ENCODE measurements around the gene TMEM219.

The TMEM219 gene

DNA sequence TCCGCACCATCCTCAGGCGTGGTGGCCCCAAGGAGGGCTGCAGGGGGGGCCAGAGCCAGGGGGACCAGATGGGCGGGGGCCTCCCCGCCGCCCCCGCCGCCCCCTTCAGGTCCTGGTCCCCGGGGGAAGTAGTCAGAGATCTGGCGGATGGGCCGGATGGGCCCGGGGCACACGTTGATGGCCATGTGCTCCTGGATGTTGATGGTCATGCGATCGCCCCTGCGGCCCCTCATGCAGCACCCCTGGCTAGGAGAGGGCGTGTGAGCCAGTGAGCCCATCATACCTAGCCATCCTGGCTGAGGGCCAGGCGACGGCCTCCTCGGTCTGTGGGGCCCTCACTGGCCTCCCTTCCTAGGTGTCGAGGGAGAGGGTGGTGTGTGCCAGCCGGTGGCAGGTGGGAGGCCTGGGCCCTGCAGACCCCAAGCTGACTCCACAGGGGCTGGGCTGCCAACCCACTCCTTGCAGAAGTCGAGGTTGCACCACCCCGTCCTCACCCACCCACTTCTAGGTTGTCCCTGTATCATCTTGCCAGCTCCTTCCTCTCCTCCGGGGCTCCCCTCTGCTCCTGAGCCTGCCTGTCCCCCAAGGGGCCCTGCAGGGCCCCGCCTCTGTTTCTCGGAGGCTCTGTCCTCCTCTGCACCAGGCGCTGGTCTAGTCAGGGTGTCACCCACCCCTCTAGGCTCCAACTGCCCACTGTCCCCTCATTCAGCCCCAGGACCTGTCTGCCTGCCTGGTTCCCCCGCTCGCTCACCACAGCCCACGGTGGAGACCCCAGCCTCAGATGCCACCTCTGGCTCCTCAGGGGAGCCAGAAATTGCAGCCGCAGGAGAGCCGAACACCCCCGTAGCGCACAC, 48.3 kb downstream of the TMEM219 start:
- Histone ChIP-seq H3K23ac (ENCODE audit: low read depth, low read length, poor library complexity) (peak overlapping the region; percentile 85), H4K91ac (ENCODE audit: low read depth, low read length, poor library complexity) (no peak overlapping the region), H3K79me1 (ENCODE audit: low read depth, low read length) (peaks cover 2% of the 10 kb centered on the region), H2AK5ac (ENCODE audit: low read depth, low read length) (peak overlapping the region; percentile 100), H3K4ac (ENCODE audit: low read length) (peak overlapping the region; percentile 84), H4K8ac (ENCODE audit: low read depth, low read length) (no peak overlapping the region), H3K27ac (replicated peaks; ENCODE audit: low read length) (no peak overlapping the region), H3K9ac (ENCODE audit: low read depth, low read length, poor library complexity) (peak overlapping the region; percentile 86), H2BK15ac (ENCODE audit: low read length) (peak overlapping the region; percentile 98), H3K4me1 (ENCODE audit: control insufficient read depth in 2 of 2, insufficient read depth in 1 of 2, low read depth in 1 of 2, low read length in 2 of 2) (peaks cover 12 to 14% of the 10 kb centered on the region in 2 donors), H2AFZ (ENCODE audit: low read length) (peak overlapping the region; percentile 96), H3K27me3 (ENCODE audit: control insufficient read depth in 3 of 3, insufficient read depth in 3 of 3, low read depth in 1 of 3, low read length in 3 of 3) (peaks cover 0 to 17% (median 15%) of the 10 kb centered on the region in 3 experiments), H3K36me3 (replicated peaks in 1 of 2; ENCODE audit: control insufficient read depth in 2 of 2, insufficient read depth in 2 of 2, low read length in 2 of 2) (peaks cover 7 to 9% of the 10 kb centered on the region in 2 donors), H3K14ac (ENCODE audit: low read length) (peak overlapping the region; percentile 38), H3K4me3 (ENCODE audit: low read length in 2 of 2) (peak overlapping the region; percentile 67 to 93), H2BK5ac (ENCODE audit: low read length) (no peak overlapping the region), H3K4me2 (ENCODE audit: insufficient read depth, low read length, poor library complexity, severe bottlenecking) (peak overlapping the region; percentile 94), H2BK12ac (ENCODE audit: low read length) (peak overlapping the region; percentile 94), H3K18ac (ENCODE audit: low read length) (peak overlapping the region; percentile 96), H3K9me3 (replicated peaks in 1 of 2; ENCODE audit: control insufficient read depth in 2 of 2, insufficient read depth in 1 of 2, low read depth in 1 of 2, low read length in 2 of 2) (no peaks in the 10 kb centered on the region), H2BK120ac (ENCODE audit: low read depth, low read length) (no peak overlapping the region)
- no CpG with 5 or more reads among the region's 34 CpGs for WGBS, 2 donors (ENCODE audit: extremely low coverage in 2 of 2, insufficient read length in 2 of 2, insufficient replicate concordance in 1 of 2)
- no peak for DNase-seq (ENCODE audit: low spot score)

- Histone ChIP-seq H3K4me3 (ENCODE audit: low read length in 2 of 2) (peak within 1 kb of the TSS; percentile 67 to 93), H3K9ac (ENCODE audit: low read depth, low read length, poor library complexity) (peak within 1 kb of the TSS; percentile 92), H3K4me2 (ENCODE audit: insufficient read depth, low read length, poor library complexity, severe bottlenecking) (peak within 1 kb of the TSS; percentile 94), H4K8ac (ENCODE audit: low read depth, low read length) (peak within 1 kb of the TSS; percentile 82), H3K79me1 (ENCODE audit: low read depth, low read length) (peaks cover 2% of the 10 kb centered on the region), H2BK5ac (ENCODE audit: low read length) (peak within 1 kb of the TSS; percentile 1), H3K14ac (ENCODE audit: low read length) (peak within 1 kb of the TSS; percentile 71), H3K4me1 (ENCODE audit: control insufficient read depth in 2 of 2, insufficient read depth in 1 of 2, low read depth in 1 of 2, low read length in 2 of 2) (peaks cover 12 to 14% of the 10 kb centered on the region in 2 donors), H3K4ac (ENCODE audit: low read length) (peak within 1 kb of the TSS; percentile 84), H3K23ac (ENCODE audit: low read depth, low read length, poor library complexity) (peak within 1 kb of the TSS; percentile 85), H3K18ac (ENCODE audit: low read length) (peak within 1 kb of the TSS; percentile 97), H2BK12ac (ENCODE audit: low read length) (peak within 1 kb of the TSS; percentile 94), H2AFZ (ENCODE audit: low read length) (peak within 1 kb of the TSS; percentile 96), H3K27ac (replicated peaks; ENCODE audit: low read length) (no peak within 1 kb of the TSS), H3K36me3 (replicated peaks in 1 of 2; ENCODE audit: control insufficient read depth in 2 of 2, insufficient read depth in 2 of 2, low read length in 2 of 2) (peaks cover 3 to 4% of the 10 kb centered on the region in 2 donors), H2AK5ac (ENCODE audit: low read depth, low read length) (peak within 1 kb of the TSS; percentile 100), H4K91ac (ENCODE audit: low read depth, low read length, poor library complexity) (no peak within 1 kb of the TSS), H3K9me3 (replicated peaks in 1 of 2; ENCODE audit: control insufficient read depth in 2 of 2, insufficient read depth in 1 of 2, low read depth in 1 of 2, low read length in 2 of 2) (no peaks in the 10 kb centered on the region), H2BK120ac (ENCODE audit: low read depth, low read length) (no peak within 1 kb of the TSS), H2BK15ac (ENCODE audit: low read length) (peak within 1 kb of the TSS; percentile 98), H3K27me3 (ENCODE audit: control insufficient read depth in 3 of 3, insufficient read depth in 3 of 3, low read depth in 1 of 3, low read length in 3 of 3) (peaks cover 0 to 17% (median 15%) of the 10 kb centered on the region in 3 experiments)
- peak; percentile 41 for DNase-seq (ENCODE audit: low spot score)
- no CpG with 5 or more reads among the region's 99 CpGs for WGBS, 2 donors (ENCODE audit: extremely low coverage in 2 of 2, insufficient read length in 2 of 2, insufficient replicate concordance in 1 of 2)
Observed at GRCh38 chr16:30010844-30011713, 49.2 kb downstream of the TMEM219 start, which contains the start of gene DOC2A. Gene DOC2A (minus strand): TSS chr16:30011027. CDS start chr16:30010222, 805 bp downstream.

DNA sequence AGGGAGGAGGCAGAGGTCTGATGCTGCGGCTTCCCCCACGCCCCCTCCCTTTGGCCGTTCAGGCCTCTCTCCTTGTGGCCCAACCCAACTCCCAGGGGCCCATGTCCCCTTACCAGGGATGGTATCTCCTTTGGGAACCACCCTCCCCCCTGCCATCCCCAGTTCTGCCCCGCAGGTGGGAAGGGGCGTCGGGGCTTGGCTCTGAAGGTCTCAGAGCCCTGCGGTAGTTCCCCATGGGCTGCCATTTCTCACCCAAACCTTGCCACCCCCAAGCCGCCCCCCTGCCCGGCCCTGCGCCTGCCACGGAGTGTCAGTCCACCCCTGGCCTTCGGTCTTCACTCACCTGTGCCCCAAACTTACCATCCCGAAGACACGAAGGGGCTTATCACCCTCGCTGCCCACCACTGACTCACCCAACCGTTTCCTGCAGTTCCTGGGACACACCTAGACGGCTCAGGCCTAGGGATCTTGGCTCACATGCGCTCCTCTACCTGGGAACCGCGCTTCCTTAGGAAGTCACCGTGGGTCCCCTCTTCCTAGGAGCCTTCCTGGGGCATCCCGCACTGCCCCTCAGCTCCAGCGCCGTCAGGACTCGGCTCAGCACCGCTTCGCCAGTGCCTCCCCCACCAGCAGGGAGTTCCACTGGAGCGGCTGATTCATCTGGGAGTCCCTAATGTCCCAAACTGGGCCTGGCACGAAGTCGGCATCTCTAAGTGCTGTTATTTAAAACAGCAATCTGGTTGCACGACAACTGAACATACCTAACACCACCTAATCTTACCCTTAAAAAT, 50.0 kb downstream of the TMEM219 start:
- H3K27me3 ChIP-seq (ENCODE audit: control insufficient read depth in 3 of 3, insufficient read depth in 3 of 3, low read depth in 1 of 3, low read length in 3 of 3), result peaks cover 0 to 17% (median 15%) of the 10 kb centered on the region in 3 experiments
- peak overlapping the region; percentile 96 for H2AFZ ChIP-seq (ENCODE audit: low read length)
- no peak overlapping the region for H3K27ac ChIP-seq (replicated peaks; ENCODE audit: low read length)
- no CpG with 5 or more reads among the region's 31 CpGs for WGBS, 2 donors (ENCODE audit: extremely low coverage in 2 of 2, insufficient read length in 2 of 2, insufficient replicate concordance in 1 of 2)
- no peak overlapping the region for H2BK12ac ChIP-seq (ENCODE audit: low read length)
- peaks cover 2% of the 10 kb centered on the region for H3K79me1 ChIP-seq (ENCODE audit: low read depth, low read length)
- H4K8ac ChIP-seq (ENCODE audit: low read depth, low read length), result no peak overlapping the region
- no peak overlapping the region for H2BK120ac ChIP-seq (ENCODE audit: low read depth, low read length)
- no peak overlapping the region for H2BK15ac ChIP-seq (ENCODE audit: low read length)
- H2BK5ac ChIP-seq (ENCODE audit: low read length), result peak overlapping the region; percentile 1
- peak overlapping the region; percentile 94 for H3K4me2 ChIP-seq (ENCODE audit: insufficient read depth, low read length, poor library complexity, severe bottlenecking)
- no peak for DNase-seq (ENCODE audit: low spot score)
- no peak overlapping the region for H3K14ac ChIP-seq (ENCODE audit: low read length)
- peak overlapping the region; percentile 35 for H2AK5ac ChIP-seq (ENCODE audit: low read depth, low read length)
- H3K4ac ChIP-seq (ENCODE audit: low read length), result no peak overlapping the region
- H3K4me1 ChIP-seq (ENCODE audit: control insufficient read depth in 2 of 2, insufficient read depth in 1 of 2, low read depth in 1 of 2, low read length in 2 of 2), result peaks cover 12 to 14% of the 10 kb centered on the region in 2 donors
- H4K91ac ChIP-seq (ENCODE audit: low read depth, low read length, poor library complexity), result no peak overlapping the region
- H3K4me3 ChIP-seq (ENCODE audit: low read length in 2 of 2), result peak overlapping the region; percentile 31 to 67
- H3K18ac ChIP-seq (ENCODE audit: low read length), result peak overlapping the region; percentile 92
- peak overlapping the region; percentile 92 for H3K9ac ChIP-seq (ENCODE audit: low read depth, low read length, poor library complexity)
- peaks cover 0 to 3% of the 10 kb centered on the region in 2 donors for H3K36me3 ChIP-seq (replicated peaks in 1 of 2; ENCODE audit: control insufficient read depth in 2 of 2, insufficient read depth in 2 of 2, low read length in 2 of 2)
- no peaks in the 10 kb centered on the region for H3K9me3 ChIP-seq (replicated peaks in 1 of 2; ENCODE audit: control insufficient read depth in 2 of 2, insufficient read depth in 1 of 2, low read depth in 1 of 2, low read length in 2 of 2)
- H3K23ac ChIP-seq (ENCODE audit: low read depth, low read length, poor library complexity), result no peak overlapping the region
